ENCODE measurements around the gene GDF3.
"Not testable (repeated sequence)": the region's sequence is repeated elsewhere in the genome, so short reads cannot be mapped to it uniquely, and the experiment has no call there.

The GDF3 gene

GRCh38 chr12:7667125-7667524 lies 28.4 kb downstream of the GDF3 start:
- DNase-seq (ENCODE audit: low read depth, low spot score) = no peak

- DNase-seq (ENCODE audit: low read depth, low spot score) = no peak
Observed at GRCh38 chr12:7666595-7666994, 29.0 kb downstream of the GDF3 start.

DNA sequence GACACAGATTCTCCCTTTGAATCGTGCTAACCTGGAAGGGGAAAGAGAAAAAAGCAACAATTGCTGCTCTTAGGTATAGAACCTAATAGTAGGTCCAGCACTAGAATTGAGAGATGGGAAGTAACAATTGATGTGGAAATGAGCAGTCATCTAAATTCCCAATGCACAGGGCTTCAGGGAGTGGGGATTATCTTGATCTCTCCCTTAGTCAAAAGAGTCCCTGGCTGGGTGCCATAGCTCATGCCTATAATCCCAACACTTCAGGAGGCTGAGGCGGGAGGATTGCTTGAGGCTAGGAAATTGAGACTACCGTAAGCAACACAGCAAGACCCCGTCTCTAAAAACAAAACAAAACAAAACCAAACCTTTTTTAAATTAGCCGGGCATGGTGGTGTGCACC lies 33.8 kb downstream of the GDF3 start:
- DNase-seq (ENCODE audit: low read depth, low spot score) = no peak

GRCh38 chr12:7656121-7656520 lies 39.5 kb downstream of the GDF3 start:
- no peak for DNase-seq (ENCODE audit: low read depth, low spot score)

GRCh38 chr12:7650091-7650490 lies 45.5 kb downstream of the GDF3 start:
- no peak for DNase-seq (ENCODE audit: low read depth, low spot score)

- no peak for DNase-seq (ENCODE audit: low read depth, low spot score)
Observed at GRCh38 chr12:7647071-7647470, 48.5 kb downstream of the GDF3 start.

- no peak for DNase-seq (ENCODE audit: low read depth, low spot score)
Observed at GRCh38 chr12:7646178-7646475, 49.4 kb downstream of the GDF3 start.

GRCh38 chr12:7645395-7646177 lies 50.0 kb downstream of the GDF3 start:
- no peak for DNase-seq (ENCODE audit: low read depth, low spot score)

DNA sequence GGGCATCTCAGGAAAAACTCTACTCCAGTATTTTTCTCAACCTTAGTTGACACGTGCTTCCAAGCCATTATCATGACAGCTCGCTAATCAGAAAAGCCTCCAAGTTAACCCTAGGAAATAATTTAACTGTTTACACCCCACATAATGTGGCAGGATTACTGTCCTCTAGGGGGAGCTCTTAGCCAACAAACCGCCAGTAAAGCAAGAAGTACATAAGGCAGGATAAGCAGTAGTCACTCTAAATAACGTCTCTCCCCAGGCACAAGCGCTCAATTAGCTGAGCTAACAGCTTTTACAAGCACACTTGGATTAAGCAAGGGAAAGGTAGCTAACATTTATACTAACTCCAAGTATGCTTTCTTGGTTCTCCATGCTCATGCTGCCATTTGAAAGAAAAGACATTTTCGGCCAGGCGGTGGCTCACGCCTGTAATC lies 52.7 kb downstream of the GDF3 start:
- no peak for DNase-seq (ENCODE audit: low read depth, low spot score)

DNA sequence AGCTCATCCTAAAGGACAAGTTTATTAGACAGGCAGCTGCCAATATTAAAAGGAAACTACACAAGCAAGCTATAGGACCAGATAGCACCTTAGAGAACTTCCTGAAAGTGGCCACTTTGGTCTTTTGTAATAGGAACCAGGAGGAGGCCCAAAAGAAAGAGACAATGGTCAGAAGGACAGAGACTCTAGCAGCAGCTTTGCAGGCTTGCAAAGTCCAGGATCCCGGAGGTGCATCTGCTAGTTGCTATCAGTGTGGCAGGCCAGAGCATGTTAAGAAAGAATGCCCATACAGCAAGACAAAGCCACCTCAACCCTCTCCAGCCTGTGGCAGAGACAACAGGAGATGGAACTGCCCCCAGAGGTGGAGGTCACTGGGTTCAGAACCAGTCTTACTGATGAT lies 53.3 kb downstream of the GDF3 start:
- no peak for DNase-seq (ENCODE audit: low read depth, low spot score)

DNA sequence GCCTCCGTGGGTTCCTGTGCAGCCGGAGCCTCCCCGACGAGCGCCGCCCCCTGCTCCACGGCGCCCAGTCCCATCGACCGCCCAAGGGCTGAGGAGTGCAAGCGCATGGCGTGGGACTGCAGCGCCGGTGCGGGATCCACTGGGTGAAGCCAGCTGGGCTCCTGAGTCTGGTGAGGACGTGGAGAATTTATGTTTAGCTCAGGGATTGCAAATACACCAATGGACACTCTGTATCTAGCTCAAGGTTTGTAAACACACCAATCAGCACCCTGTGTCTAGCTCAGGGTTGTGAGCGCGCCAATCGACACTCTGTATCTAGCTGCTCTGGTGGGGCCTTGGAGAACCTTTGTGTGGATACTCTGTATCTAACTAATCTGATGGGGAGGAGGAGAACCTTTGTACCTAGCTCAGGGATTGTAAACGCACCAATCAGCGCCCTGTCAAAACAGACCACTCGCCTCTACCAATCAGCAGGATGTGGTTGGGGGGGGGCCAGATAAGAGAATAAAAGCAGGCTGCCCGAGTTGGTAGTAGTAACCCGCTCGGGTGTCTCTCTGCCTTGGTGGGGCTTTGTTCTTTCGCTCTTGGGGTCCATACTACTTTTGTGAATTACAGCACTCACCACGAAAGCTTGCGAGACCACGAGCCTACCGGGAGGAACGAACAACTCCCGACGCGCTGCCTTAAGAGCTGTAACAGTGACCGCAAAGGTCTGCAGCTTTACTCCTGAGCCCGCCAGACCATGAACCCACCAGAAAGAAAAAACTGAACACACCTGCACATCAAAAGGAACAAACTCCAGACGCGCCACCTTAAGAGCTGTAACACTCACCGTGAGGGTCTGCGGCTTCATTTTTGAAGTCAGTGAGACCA lies 55.2 kb downstream of the GDF3 start:
- not testable (repeated sequence) for DNase-seq (ENCODE audit: low read depth, low spot score)

All from brain pericyte (primary cell).